ENCODE measurements around the gene NCKIPSD. TPM values are rescaled to one million over a fixed set of nuclear protein-coding genes. Genes with fewer than 3 reads are reported as not detected.

Gene NCKIPSD
- total RNA-seq, 1 donor from 2014 or later = 26.3 TPM

- Mint-ChIP-seq H3K27me3 (ENCODE audit: unreplicated experiment) (no peaks in the 10 kb centered on the region), H3K4me3 (ENCODE audit: unreplicated experiment) (peak overlapping the region; percentile 69), H3K36me3 (ENCODE audit: unreplicated experiment) (peaks cover 37% of the 10 kb centered on the region), H3K9me3 (ENCODE audit: unreplicated experiment) (no peaks in the 10 kb centered on the region), H3K4me1 (ENCODE audit: unreplicated experiment) (peaks cover 38% of the 10 kb centered on the region), H3K27ac (ENCODE audit: unreplicated experiment) (peak overlapping the region; percentile 93)
- DNase-seq (ENCODE audit: extremely low spot score, unreplicated experiment) = no peak
- TF ChIP-seq CTCF (IDR thresholded peaks at IDR 0.05) = no peak
Observed at GRCh38 chr3:48695393-48695753, 9.7 kb upstream of the NCKIPSD start.

- H3K27me3 Mint-ChIP-seq (ENCODE audit: unreplicated experiment) = no peaks in the 10 kb centered on the region
- DNase-seq (ENCODE audit: extremely low spot score, unreplicated experiment) = no peak
- peaks cover 41% of the 10 kb centered on the region for H3K36me3 Mint-ChIP-seq (ENCODE audit: unreplicated experiment)
- peak overlapping the region; percentile 93 for H3K27ac Mint-ChIP-seq (ENCODE audit: unreplicated experiment)
- H3K9me3 Mint-ChIP-seq (ENCODE audit: unreplicated experiment) = no peaks in the 10 kb centered on the region
- peaks cover 35% of the 10 kb centered on the region for H3K4me1 Mint-ChIP-seq (ENCODE audit: unreplicated experiment)
- peak overlapping the region; percentile 69 for H3K4me3 Mint-ChIP-seq (ENCODE audit: unreplicated experiment)
- TF ChIP-seq CTCF (IDR thresholded peaks at IDR 0.05) = no peak
Observed at GRCh38 chr3:48694610-48695392, 9.1 kb upstream of the NCKIPSD start.

- Mint-ChIP-seq H3K4me1 (ENCODE audit: unreplicated experiment) (peaks cover 35% of the 10 kb centered on the region), H3K4me3 (ENCODE audit: unreplicated experiment) (no peak overlapping the region), H3K27ac (ENCODE audit: unreplicated experiment) (peak overlapping the region; percentile 3), H3K9me3 (ENCODE audit: unreplicated experiment) (no peaks in the 10 kb centered on the region), H3K27me3 (ENCODE audit: unreplicated experiment) (no peaks in the 10 kb centered on the region), H3K36me3 (ENCODE audit: unreplicated experiment) (peaks cover 34% of the 10 kb centered on the region)
- DNase-seq (ENCODE audit: extremely low spot score, unreplicated experiment) = no peak
- no peak for TF ChIP-seq CTCF (IDR thresholded peaks at IDR 0.05)
Observed at GRCh38 chr3:48693826-48694225, 8.1 kb upstream of the NCKIPSD start.

GRCh38 chr3:48692551-48692950 lies 6.8 kb upstream of the NCKIPSD start:
- Mint-ChIP-seq H3K4me1 (ENCODE audit: unreplicated experiment) (peaks cover 41% of the 10 kb centered on the region), H3K9me3 (ENCODE audit: unreplicated experiment) (no peaks in the 10 kb centered on the region), H3K4me3 (ENCODE audit: unreplicated experiment) (no peak overlapping the region), H3K27ac (ENCODE audit: unreplicated experiment) (no peak overlapping the region), H3K36me3 (ENCODE audit: unreplicated experiment) (peaks cover 40% of the 10 kb centered on the region), H3K27me3 (ENCODE audit: unreplicated experiment) (no peaks in the 10 kb centered on the region)
- no peak for TF ChIP-seq CTCF (IDR thresholded peaks at IDR 0.05)
- DNase-seq (ENCODE audit: extremely low spot score, unreplicated experiment) = no peak

GRCh38 chr3:48690846-48691458 lies 5.2 kb upstream of the NCKIPSD start:
- H3K36me3 Mint-ChIP-seq (ENCODE audit: unreplicated experiment) = peaks cover 43% of the 10 kb centered on the region
- H3K27ac Mint-ChIP-seq (ENCODE audit: unreplicated experiment) = peak overlapping the region; percentile 45
- H3K4me3 Mint-ChIP-seq (ENCODE audit: unreplicated experiment) = no peak overlapping the region
- no peaks in the 10 kb centered on the region for H3K9me3 Mint-ChIP-seq (ENCODE audit: unreplicated experiment)
- H3K4me1 Mint-ChIP-seq (ENCODE audit: unreplicated experiment) = peaks cover 44% of the 10 kb centered on the region
- no peaks in the 10 kb centered on the region for H3K27me3 Mint-ChIP-seq (ENCODE audit: unreplicated experiment)
- no peak for DNase-seq (ENCODE audit: extremely low spot score, unreplicated experiment)
- TF ChIP-seq CTCF (IDR thresholded peaks at IDR 0.05) = no peak

Measured in osteocyte (in vitro differentiated cells).